GM12878 (cell line): ENCODE data around the gene B4GALT4. TPM values are rescaled to one million over a fixed set of nuclear protein-coding genes. Genes with fewer than 3 reads are reported as not detected.

Experiments used
- ATAC-seq: fragments of 200-7000 bp; cut with Tn5 transposase; 3 replicates; pipeline ENCODE4 v1.9.1; 2020; ENCODE audit warnings: mild to moderate bottlenecking, moderate library complexity
- BruUV-seq: library from RNA; stranded (reverse); fragments of 400-500 nt; replicated peaks from 2 replicates; lab custom pipeline; 2021; lab: Mats Ljungman, UMichigan
- CTCF ChIA-PET: fragments of 300-600 bp; sonication (Branson Sonifier 250); formaldehyde crosslinking; extraction: SDS; loops from one replicate; lab custom pipeline; 2021; ENCODE audit warnings: inconsistent platforms; lab: Yijun Ruan, JAX
- POLR2A ChIA-PET: fragments of 350-600 bp; formaldehyde crosslinking; extraction: SDS; loops from one replicate; lab custom pipeline; 2021; ENCODE audit warnings: inconsistent platforms; lab: Charles Lee
- RAD21 ChIA-PET: fragments of 300-600 bp; sonication (Branson Sonifier 250); formaldehyde crosslinking; loops from one replicate; lab custom pipeline; 2023; ENCODE audit warnings: antibody characterized with exemption; ENCODE audit not compliant: unreplicated experiment; lab: Charles Lee
- SMC1A ChIA-PET: fragments of 300-600 bp; sonication (Branson Sonifier 250); formaldehyde crosslinking; loops from one replicate; lab custom pipeline; 2023; ENCODE audit not compliant: unreplicated experiment, uncharacterized antibody; lab: Charles Lee
- DNase-seq: peaks from one replicate; pipeline ENCODE4 v3.0.0-alpha.2; 2011; ENCODE audit warnings: low read depth, low spot score
- FAIRE-seq: peaks from 3 replicates; lab custom pipeline; 2011; peaks lifted over from hg19 to GRCh38; lab: Jason Lieb, UNC
- H2AFZ ChIP-seq: 2 replicates; pipeline ENCODE4 v1.6.0; 2011; ENCODE audit warnings: low read depth, low read length, control low read depth; ENCODE audit not compliant: control insufficient read depth
- H3K27ac ChIP-seq: 2 replicates; pipeline ENCODE4 v1.5.1; 2011; ENCODE audit warnings: control low read depth; ENCODE audit not compliant: control insufficient read depth, insufficient read depth
- H3K27me3 ChIP-seq, 2 experiments: replicated peaks in 1 of 2; 2 replicates each; pipeline versions ENCODE4 v1.6.0 to v1.6.1; 2011; ENCODE audit warnings: low read length in 1 of 2; ENCODE audit not compliant: control insufficient read depth in 2 of 2, insufficient read depth in 2 of 2
- H3K36me3 ChIP-seq, 2 experiments: 2 replicates each; pipeline ENCODE4 v1.5.1; 2011; ENCODE audit warnings: low read length in 1 of 2; ENCODE audit not compliant: control insufficient read depth in 2 of 2, insufficient read depth in 2 of 2
- H3K4me1 ChIP-seq: 2 replicates; pipeline ENCODE4 v1.6.1; 2011; ENCODE audit warnings: mild to moderate bottlenecking, low read length, moderate library complexity, mixed read lengths; ENCODE audit not compliant: control insufficient read depth, insufficient read depth
- H3K4me2 ChIP-seq: 2 replicates; pipeline ENCODE4 v1.6.0; 2011; ENCODE audit warnings: control low read depth; ENCODE audit not compliant: control insufficient read depth, insufficient read depth
- H3K4me3 ChIP-seq: fragments of 200-600 bp; sonication (generic); 2 replicates; pipeline ENCODE4 v1.5.1; 2016
- H3K79me2 ChIP-seq: 2 replicates; pipeline ENCODE4 v1.6.0; 2011; ENCODE audit warnings: low read length; ENCODE audit not compliant: control insufficient read depth, insufficient read depth
- H3K9ac ChIP-seq: 2 replicates; pipeline ENCODE4 v1.8.0; 2011; ENCODE audit warnings: low read length, control low read depth, mixed read lengths; ENCODE audit not compliant: control insufficient read depth, insufficient read depth
- H3K9me3 ChIP-seq: replicated peaks from 3 replicates; pipeline ENCODE4 v1.5.1; 2011; ENCODE audit warnings: mild to moderate bottlenecking, low read length; ENCODE audit not compliant: control insufficient read depth, insufficient read depth
- H4K20me1 ChIP-seq: 2 replicates; pipeline ENCODE4 v1.6.0; 2011; ENCODE audit not compliant: control insufficient read depth, insufficient read depth
- ELK1 ChIP-seq: IDR thresholded peaks from 2 replicates; pipeline ENCODE4 v1.6.1; 2012; ENCODE audit warnings: low read depth, low read length, improper control_type of control experiment
- MAX ChIP-seq: IDR thresholded peaks from 2 replicates; pipeline ENCODE4 v1.6.1; 2012; ENCODE audit warnings: low read depth, low read length, improper control_type of control experiment
- ZNF207 ChIP-seq: fragments of 450-650 bp; IDR thresholded peaks from 2 replicates; pipeline ENCODE4 v1.6.1; 2014; ENCODE audit warnings: antibody characterized with exemption, mild to moderate bottlenecking, borderline replicate concordance
- WGBS: methylation state at CpG from one replicate; pipeline ENCODE4 v1.1.6; 2016; ENCODE audit warnings: low lambda C conversion rate; ENCODE audit not compliant: insufficient replicate concordance, insufficient coverage; ENCODE audit errors: missing lambda C conversion rate; 5-methylcytosine and 5-hydroxymethylcytosine counted together
- in situ Hi-C: fragments of 300-500 bp; cut with MboI; formaldehyde crosslinking; loops from 9 replicates; pipeline ENCODE4 v1.14.3; 2018; ENCODE audit warnings: mixed read lengths
- intact Hi-C: fragments of 100-400 bp; cut with micrococcal nuclease; formaldehyde crosslinking; loops from one replicate; pipeline ENCODE4 v1.14.2; 2022; ENCODE audit not compliant: unreplicated experiment
- polyA plus RNA-seq, 11 experiments: library from polyadenylated mRNA; depleted of rRNA in 4 of 11; unstranded in 6 of 11; stranded (reverse) in 5 of 11; fragments of >200 nt; fragmentation: Nextera tagmentation in 4 of 11; fragmentation: Illumina TruSeq in 1 of 11; extraction: Ambion mirVana in 4 of 11; extraction: Trizol in 1 of 11; gene quantifications; 1 replicate in 1 of 11; 2 replicates in 10 of 11; pipeline versions ENCODE4 v1.2.1 to v1.2.3, GENCODE V29; 2011 to 2016; ENCODE audit warnings: inconsistent platforms in 2 of 11, missing spikeins in 2 of 11, low read depth in 1 of 11
- total RNA-seq, 4 experiments: library from RNA; depleted of rRNA in 3 of 4; stranded (reverse); fragments of >200 nt in 3 of 4; fragmentation: Illumina TruSeq in 1 of 4; extraction: Trizol in 1 of 4; gene quantifications; 2 replicates each; pipeline versions ENCODE4 v1.2.1 to v1.2.3, GENCODE V29; 2013 to 2021

The B4GALT4 gene
- total and polyA plus RNA-seq, 10 of the 15 experiments (the other 5 are each of a cell fraction or from before 2014, with no cell fraction given), result 8.8 to 16.7 (median 13.1) TPM

GRCh38 chr3:119219069-119219468 is 21.6 kb downstream of the B4GALT4 start (continued):
- no peak for TF ChIP-seq MAX
- no peak for TF ChIP-seq ZNF207

DNA sequence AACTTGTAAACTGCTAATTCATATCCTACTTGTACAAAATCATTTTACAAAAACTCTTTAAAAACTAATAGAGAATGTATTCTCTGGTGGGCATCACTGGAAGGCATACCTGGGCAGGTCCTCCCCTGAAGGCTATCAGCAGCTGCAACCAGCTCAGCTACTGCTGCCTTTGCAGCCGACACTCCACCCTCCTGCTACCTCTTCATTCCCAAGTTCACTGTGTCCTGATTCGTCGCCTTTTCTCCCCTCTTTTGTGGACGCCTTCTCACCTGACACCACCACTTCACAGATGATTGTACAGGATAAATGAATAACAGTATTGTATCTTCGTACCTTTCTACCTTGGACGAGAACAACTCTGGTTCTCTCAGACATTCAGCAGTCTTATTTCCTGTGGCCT is 28.9 kb downstream of the B4GALT4 start:
- no peak overlapping the region for H3K27ac ChIP-seq
- in situ Hi-C loops, result no loop called here
- ChIA-PET CTCF (interaction anchor here (1.0 to 1.6 kb wide), 3 partner anchors 29 to 327 kb away, joined by 3 to 6 read pairs (median 3); partner anchors contain the start of gene B4GALT4), SMC1A (interaction anchor here (0.9 to 2.8 kb wide), 3 partner anchors 10 to 87 kb away, joined by 3 to 8 read pairs (median 4); no protein-coding TSS in a partner anchor), POLR2A (interaction anchor here (1.4 kb wide), 1 partner anchor 10 kb away, joined by 4 read pairs; no protein-coding TSS in a partner anchor)
- 96% methylated on average over 6 of the region's 6 CpGs for WGBS
- H3K36me3 ChIP-seq, result peaks cover 2 to 22% of the 10 kb centered on the region in 2 experiments; a peak in 3 of 4 replicates
- BruUV-seq, result no TSS peak
- no peak for DNase-seq
- no peak overlapping the region for H3K9ac ChIP-seq
- H2AFZ ChIP-seq, result no peak overlapping the region
- no peaks in the 10 kb centered on the region for H3K27me3 ChIP-seq
- H3K4me2 ChIP-seq, result no peak overlapping the region
- no peak for FAIRE-seq
- intact Hi-C loops, result no loop called here
- no peaks in the 10 kb centered on the region for H4K20me1 ChIP-seq
- peaks cover 10% of the 10 kb centered on the region; the same call in 1 of the 2 replicates for H3K4me1 ChIP-seq
- ATAC-seq, result no peak
- no peak for TF ChIP-seq ELK1
- TF ChIP-seq, all 136 proteins: peak for 0
- Histone ChIP-seq H3K4me3 (no peak overlapping the region), H3K79me2 (no peaks in the 10 kb centered on the region), H3K9me3 (no peaks in the 10 kb centered on the region)
- RAD21 ChIA-PET, result no interaction called here
